Endodermal cell (in vitro differentiated cells): ENCODE measurements around the gene HCRTR1. TPM values are rescaled to one million over a fixed set of nuclear protein-coding genes. Genes with fewer than 3 reads are reported as not detected.

Experiments
- DNase-seq: peaks from one replicate; pipeline ENCODE4 v3.0.0-alpha.2; 2017
- H3K27ac ChIP-seq: 2 replicates; pipeline ENCODE4 v1.5.1; 2013; ENCODE audit warnings: mild to moderate bottlenecking, low read depth, low read length, moderate library complexity
- H3K27me3 ChIP-seq: 2 replicates; pipeline ENCODE4 v1.6.1; 2013; ENCODE audit warnings: mild to moderate bottlenecking, low read length, moderate library complexity; ENCODE audit not compliant: insufficient read depth, control insufficient read depth, poor library complexity, severe bottlenecking
- H3K36me3 ChIP-seq: 2 replicates; pipeline ENCODE4 v1.7.0; 2013; ENCODE audit warnings: mild to moderate bottlenecking, low read length, moderate library complexity; ENCODE audit not compliant: control insufficient read depth, insufficient read depth
- H3K4me1 ChIP-seq: one replicate; pipeline ENCODE4 v1.7.0; 2013; ENCODE audit warnings: low read length; ENCODE audit not compliant: control insufficient read depth, insufficient read depth
- H3K4me3 ChIP-seq: 2 replicates; pipeline ENCODE4 v1.5.1; 2013; ENCODE audit warnings: mild to moderate bottlenecking, low read length, moderate library complexity
- H3K9ac ChIP-seq: 2 replicates; pipeline ENCODE4 v1.6.1; 2013; ENCODE audit warnings: mild to moderate bottlenecking, low read length, moderate library complexity; ENCODE audit not compliant: poor library complexity, severe bottlenecking; ENCODE audit errors: extremely low read depth
- H3K9me3 ChIP-seq: 2 replicates; pipeline ENCODE4 v1.6.1; 2013; ENCODE audit warnings: mild to moderate bottlenecking, low read length, moderate library complexity; ENCODE audit not compliant: control insufficient read depth
- H3K27ac Mint-ChIP-seq: 2 replicates; pipeline ENCODE4 v1.8.0; 2020; ENCODE audit warnings: mixed read lengths
- H3K27me3 Mint-ChIP-seq: 2 replicates; pipeline ENCODE4 v1.8.0; 2021; ENCODE audit warnings: mild to moderate bottlenecking, mixed read lengths; ENCODE audit not compliant: insufficient read depth
- H3K36me3 Mint-ChIP-seq: 2 replicates; pipeline ENCODE4 v1.8.0; 2020; ENCODE audit warnings: low read depth, mixed read lengths
- H3K4me1 Mint-ChIP-seq: 2 replicates; pipeline ENCODE4 v1.8.0; 2020; ENCODE audit warnings: mixed read lengths
- H3K4me3 Mint-ChIP-seq: 2 replicates; pipeline ENCODE4 v1.8.0; 2020; ENCODE audit warnings: mild to moderate bottlenecking, moderate library complexity, mixed read lengths
- H3K9me3 Mint-ChIP-seq: 2 replicates; pipeline ENCODE4 v1.8.0; 2020; ENCODE audit warnings: mild to moderate bottlenecking, mixed read lengths
- CTCF ChIP-seq: fragments of 200-600 bp; sonication (generic); conservative IDR thresholded peaks from 2 replicates; pipeline ENCODE4 v1.5.0; 2021; ENCODE audit warnings: antibody characterized with exemption, mild to moderate bottlenecking
- WGBS, 2 experiments: methylation state at CpG; one replicate each; pipeline versions ENCODE4 v1.1.5 to v1.1.7; 2013; ENCODE audit warnings: missing lambda C conversion rate in 2 of 2, mixed read lengths in 1 of 2; ENCODE audit not compliant: insufficient coverage in 1 of 2, insufficient read length in 1 of 2; 5-methylcytosine and 5-hydroxymethylcytosine counted together
- total RNA-seq, 2 donors: library from RNA; stranded (reverse); fragmentation: NEBNext Ultra II Directional in 1 of 2; extraction: Animal tissue kit (Norgen Biotek cat#: 25700) in 1 of 2; gene quantifications; 2 replicates in 1 of 2; 3 replicates in 1 of 2; pipeline ENCODE4 v1.2.1, GENCODE V29; 2021

The HCRTR1 gene
- total RNA-seq, 2 donors from 2014 or later, result not detected

GRCh38 chr1:31646259-31646960 is 28.9 kb downstream of the HCRTR1 start:
- DNase-seq, result no peak
- H3K27ac ChIP-seq, result no peak overlapping the region
- H3K4me1 ChIP-seq, result peaks cover 12% of the 10 kb centered on the region
- peaks cover 32% of the 10 kb centered on the region for H3K4me1 Mint-ChIP-seq
- H3K36me3 Mint-ChIP-seq, result no peaks in the 10 kb centered on the region
- no peaks in the 10 kb centered on the region for H3K36me3 ChIP-seq
- H3K27ac Mint-ChIP-seq, result peak overlapping the region; percentile 77
- H3K4me3 Mint-ChIP-seq, result peak overlapping the region; percentile 95
- no peaks in the 10 kb centered on the region for H3K27me3 Mint-ChIP-seq
- peak overlapping the region; percentile 87 for H3K4me3 ChIP-seq
- no peaks in the 10 kb centered on the region for H3K9me3 ChIP-seq
- no peaks in the 10 kb centered on the region for H3K9me3 Mint-ChIP-seq
- H3K27me3 ChIP-seq, result no peaks in the 10 kb centered on the region
- 97 to 100% methylated on average over 2 to 4 of the region's 4 CpGs for WGBS, 2 experiments
- no peak for TF ChIP-seq CTCF
- H3K9ac ChIP-seq, result peak overlapping the region; percentile 3

- Histone ChIP-seq H3K9ac (peak overlapping the region; percentile 3), H3K36me3 (no peaks in the 10 kb centered on the region), H3K9me3 (no peaks in the 10 kb centered on the region), H3K4me3 (peak overlapping the region; percentile 87), H3K4me1 (peaks cover 12% of the 10 kb centered on the region), H3K27me3 (no peaks in the 10 kb centered on the region), H3K27ac (no peak overlapping the region)
- no peak for DNase-seq
- H3K4me1 Mint-ChIP-seq, result peaks cover 32% of the 10 kb centered on the region
- WGBS, 2 experiments, result 78 to 82% methylated on average over 2 of the region's 2 CpGs
- peak overlapping the region; percentile 77 for H3K27ac Mint-ChIP-seq
- H3K9me3 Mint-ChIP-seq, result no peaks in the 10 kb centered on the region
- H3K4me3 Mint-ChIP-seq, result peak overlapping the region; percentile 6
- TF ChIP-seq CTCF, result no peak
- H3K36me3 Mint-ChIP-seq, result no peaks in the 10 kb centered on the region
- no peaks in the 10 kb centered on the region for H3K27me3 Mint-ChIP-seq
Measured at GRCh38 chr1:31647106-31647505, 29.6 kb downstream of the HCRTR1 start.

- no peaks in the 10 kb centered on the region for H3K9me3 ChIP-seq
- 71% methylated on average over 2 of the region's 2 CpGs; no CpG with 5 or more reads in 1 of the 2 experiments for WGBS, 2 experiments
- no peak for DNase-seq
- TF ChIP-seq CTCF, result no peak
- peaks cover 12% of the 10 kb centered on the region for H3K4me1 ChIP-seq
- peak overlapping the region; percentile 13 for H3K4me3 Mint-ChIP-seq
- no peaks in the 10 kb centered on the region for H3K27me3 Mint-ChIP-seq
- H3K4me1 Mint-ChIP-seq, result peaks cover 28% of the 10 kb centered on the region
- H3K27me3 ChIP-seq, result no peaks in the 10 kb centered on the region
- H3K36me3 Mint-ChIP-seq, result no peaks in the 10 kb centered on the region
- H3K9me3 Mint-ChIP-seq, result no peaks in the 10 kb centered on the region
- no peaks in the 10 kb centered on the region for H3K36me3 ChIP-seq
- H3K27ac Mint-ChIP-seq, result peak overlapping the region; percentile 23
- no peak overlapping the region for H3K9ac ChIP-seq
- H3K4me3 ChIP-seq, result no peak overlapping the region
- no peak overlapping the region for H3K27ac ChIP-seq
Measured at GRCh38 chr1:31648190-31648589, 30.7 kb downstream of the HCRTR1 start.
